ENCODE results near the gene CYP2C19.

The CYP2C19 gene

DNA sequence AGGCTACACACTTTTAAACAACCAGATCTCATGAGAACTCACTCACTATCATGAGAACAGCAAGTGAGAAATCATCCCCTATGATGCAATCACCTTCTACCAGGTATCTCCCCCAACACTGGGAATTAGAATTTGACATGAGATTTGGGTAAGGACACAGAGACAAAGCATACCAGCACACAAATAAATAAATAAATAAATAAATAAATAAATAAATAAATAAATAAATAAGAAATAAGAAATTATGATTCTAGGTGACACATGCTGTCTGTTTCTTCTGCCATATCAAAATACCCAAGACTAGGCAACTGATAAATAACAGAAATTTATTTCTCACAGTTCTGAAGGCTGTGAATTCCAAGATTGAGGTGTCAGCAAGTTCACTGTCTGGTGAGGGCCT is 88.8 kb downstream of the CYP2C19 start:
- Histone ChIP-seq H3K79me2 (ENCODE audit: low read length) (no peaks in the 10 kb centered on the region), H3K27ac (ENCODE audit: low read length) (no peak overlapping the region), H3K4me2 (ENCODE audit: low read depth, low read length) (no peak overlapping the region), H4K20me1 (ENCODE audit: insufficient read depth, low read length) (no peaks in the 10 kb centered on the region), H2AFZ (ENCODE audit: low read length) (no peak overlapping the region), H3K4me1 (ENCODE audit: low read length) (no peaks in the 10 kb centered on the region), H3K9me3 (replicated peaks; ENCODE audit: insufficient read depth, low read length) (no peaks in the 10 kb centered on the region), H3F3A (ENCODE audit: insufficient read depth, low read length) (no peaks in the 10 kb centered on the region), H3K4me3 (ENCODE audit: low read length) (no peak overlapping the region), H3K27me3 (replicated peaks; ENCODE audit: insufficient read depth, low read length) (no peaks in the 10 kb centered on the region), H3K9me2 (replicated peaks; ENCODE audit: insufficient read depth, low read length) (no peaks in the 10 kb centered on the region), H3K36me3 (replicated peaks; ENCODE audit: insufficient read depth, low read length) (no peaks in the 10 kb centered on the region), H3K9ac (ENCODE audit: low read length) (no peak overlapping the region)
- no peak for DNase-seq
- TF ChIP-seq, protein P1, sequence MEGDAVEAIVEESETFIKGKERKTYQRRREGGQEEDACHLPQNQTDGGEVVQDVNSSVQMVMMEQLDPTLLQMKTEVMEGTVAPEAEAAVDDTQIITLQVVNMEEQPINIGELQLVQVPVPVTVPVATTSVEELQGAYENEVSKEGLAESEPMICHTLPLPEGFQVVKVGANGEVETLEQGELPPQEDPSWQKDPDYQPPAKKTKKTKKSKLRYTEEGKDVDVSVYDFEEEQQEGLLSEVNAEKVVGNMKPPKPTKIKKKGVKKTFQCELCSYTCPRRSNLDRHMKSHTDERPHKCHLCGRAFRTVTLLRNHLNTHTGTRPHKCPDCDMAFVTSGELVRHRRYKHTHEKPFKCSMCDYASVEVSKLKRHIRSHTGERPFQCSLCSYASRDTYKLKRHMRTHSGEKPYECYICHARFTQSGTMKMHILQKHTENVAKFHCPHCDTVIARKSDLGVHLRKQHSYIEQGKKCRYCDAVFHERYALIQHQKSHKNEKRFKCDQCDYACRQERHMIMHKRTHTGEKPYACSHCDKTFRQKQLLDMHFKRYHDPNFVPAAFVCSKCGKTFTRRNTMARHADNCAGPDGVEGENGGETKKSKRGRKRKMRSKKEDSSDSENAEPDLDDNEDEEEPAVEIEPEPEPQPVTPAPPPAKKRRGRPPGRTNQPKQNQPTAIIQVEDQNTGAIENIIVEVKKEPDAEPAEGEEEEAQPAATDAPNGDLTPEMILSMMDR (IDR thresholded peaks at IDR 0.05; ENCODE audit: low read length): no peak
- no peak for TF ChIP-seq EZH2 (optimal IDR thresholded peaks at IDR 0.05; ENCODE audit: low read depth, low read length)
- TF ChIP-seq EZH2phosphoT487 (IDR thresholded peaks at IDR 0.05; ENCODE audit: low read length): no peak

DNA sequence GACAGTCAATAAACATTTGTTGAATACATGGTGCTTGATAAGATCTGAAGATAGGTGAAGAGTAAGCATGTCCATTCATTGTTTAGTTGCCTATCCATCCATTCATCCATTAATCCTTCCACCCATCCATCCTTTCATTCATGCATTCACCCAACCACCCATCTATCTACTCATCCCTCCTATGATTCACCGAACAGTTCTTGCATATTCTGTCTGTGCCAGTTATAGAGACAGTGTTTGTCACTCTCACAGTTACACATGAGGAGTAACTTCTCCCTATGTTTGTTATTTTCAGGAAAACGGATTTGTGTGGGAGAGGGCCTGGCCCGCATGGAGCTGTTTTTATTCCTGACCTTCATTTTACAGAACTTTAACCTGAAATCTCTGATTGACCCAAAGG is 90.0 kb downstream of the CYP2C19 start:
- no peaks in the 10 kb centered on the region for H3F3A ChIP-seq (ENCODE audit: insufficient read depth, low read length)
- H2AFZ ChIP-seq (ENCODE audit: low read length): no peak overlapping the region
- H3K4me1 ChIP-seq (ENCODE audit: low read length): no peaks in the 10 kb centered on the region
- no peak overlapping the region for H3K9ac ChIP-seq (ENCODE audit: low read length)
- TF ChIP-seq EZH2phosphoT487 (IDR thresholded peaks at IDR 0.05; ENCODE audit: low read length) (no peak), EZH2 (optimal IDR thresholded peaks at IDR 0.05; ENCODE audit: low read depth, low read length) (no peak)
- TF ChIP-seq, protein P1 (IDR thresholded peaks at IDR 0.05; ENCODE audit: low read length): no peak
- no peaks in the 10 kb centered on the region for H3K9me3 ChIP-seq (replicated peaks; ENCODE audit: insufficient read depth, low read length)
- H3K27ac ChIP-seq (ENCODE audit: low read length): no peak overlapping the region
- H3K4me3 ChIP-seq (ENCODE audit: low read length): no peak overlapping the region
- no peaks in the 10 kb centered on the region for H3K36me3 ChIP-seq (replicated peaks; ENCODE audit: insufficient read depth, low read length)
- no peak overlapping the region for H3K4me2 ChIP-seq (ENCODE audit: low read depth, low read length)
- no peak for DNase-seq
- no peaks in the 10 kb centered on the region for H3K79me2 ChIP-seq (ENCODE audit: low read length)
- H4K20me1 ChIP-seq (ENCODE audit: insufficient read depth, low read length): no peaks in the 10 kb centered on the region
- no peaks in the 10 kb centered on the region for H3K9me2 ChIP-seq (replicated peaks; ENCODE audit: insufficient read depth, low read length)
- no peaks in the 10 kb centered on the region for H3K27me3 ChIP-seq (replicated peaks; ENCODE audit: insufficient read depth, low read length)

DNA sequence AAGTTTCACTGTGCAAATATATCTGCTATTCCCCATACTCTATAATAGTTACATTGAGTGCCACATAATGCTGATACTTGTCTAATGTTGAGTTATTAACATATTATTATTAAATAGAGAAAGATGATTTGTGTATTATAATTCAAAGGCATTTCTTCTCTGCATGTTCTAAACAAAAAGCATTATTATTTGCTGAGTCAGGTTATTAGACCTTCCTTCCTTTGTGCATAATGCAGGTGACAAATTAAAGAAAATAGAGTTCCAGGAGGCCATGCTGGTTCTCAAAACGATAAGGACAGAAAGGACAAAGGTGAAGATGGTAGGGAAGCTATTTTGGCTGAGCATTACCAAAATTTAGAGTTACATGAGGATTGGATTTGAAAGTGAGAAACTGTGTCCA is 90.6 kb downstream of the CYP2C19 start:
- no peak for DNase-seq
- Histone ChIP-seq H3K9ac (ENCODE audit: low read length) (no peak overlapping the region), H3K9me2 (replicated peaks; ENCODE audit: insufficient read depth, low read length) (no peaks in the 10 kb centered on the region), H4K20me1 (ENCODE audit: insufficient read depth, low read length) (no peaks in the 10 kb centered on the region), H3K27me3 (replicated peaks; ENCODE audit: insufficient read depth, low read length) (no peaks in the 10 kb centered on the region), H3K79me2 (ENCODE audit: low read length) (no peaks in the 10 kb centered on the region), H3K4me3 (ENCODE audit: low read length) (no peak overlapping the region), H2AFZ (ENCODE audit: low read length) (no peak overlapping the region), H3K36me3 (replicated peaks; ENCODE audit: insufficient read depth, low read length) (no peaks in the 10 kb centered on the region), H3K4me2 (ENCODE audit: low read depth, low read length) (no peak overlapping the region), H3K4me1 (ENCODE audit: low read length) (no peaks in the 10 kb centered on the region), H3K9me3 (replicated peaks; ENCODE audit: insufficient read depth, low read length) (no peaks in the 10 kb centered on the region), H3F3A (ENCODE audit: insufficient read depth, low read length) (no peaks in the 10 kb centered on the region), H3K27ac (ENCODE audit: low read length) (no peak overlapping the region)
- TF ChIP-seq, protein P1 (IDR thresholded peaks at IDR 0.05; ENCODE audit: low read length): no peak
- TF ChIP-seq EZH2phosphoT487 (IDR thresholded peaks at IDR 0.05; ENCODE audit: low read length) (no peak), EZH2 (optimal IDR thresholded peaks at IDR 0.05; ENCODE audit: low read depth, low read length) (no peak)

Measured in MM.1S (cell line).